Inflammatory macrophage treated with lipopolysaccharide for 1 hour (primary cell): ENCODE data around the gene CLDN2.

Experiments
- DNase-seq, 2 donors: peaks; one replicate each; pipeline ENCODE4 v3.0.0-alpha.2; 2020 to 2022

The CLDN2 gene

DNA sequence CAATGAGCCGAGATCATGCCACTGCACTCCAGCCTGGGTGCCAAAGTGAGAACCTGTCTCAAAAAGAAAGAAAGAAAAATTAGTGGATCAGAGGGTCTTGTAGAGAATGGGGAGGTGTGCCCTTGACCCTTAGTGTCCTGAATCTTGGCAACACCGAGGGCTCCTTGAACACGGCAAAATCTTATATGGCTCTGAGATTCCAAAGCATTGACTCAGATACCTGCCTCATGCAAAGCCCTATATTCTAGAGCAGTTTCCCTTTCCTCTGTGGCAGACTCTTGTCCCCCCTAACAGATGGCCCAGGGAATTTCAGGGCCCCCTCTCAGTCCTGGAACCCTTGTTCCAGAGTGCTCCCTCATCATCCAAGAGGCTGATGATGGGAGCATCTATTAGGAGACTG lies 6.8 kb downstream of the CLDN2 start:
- DNase-seq, result no peak

DNA sequence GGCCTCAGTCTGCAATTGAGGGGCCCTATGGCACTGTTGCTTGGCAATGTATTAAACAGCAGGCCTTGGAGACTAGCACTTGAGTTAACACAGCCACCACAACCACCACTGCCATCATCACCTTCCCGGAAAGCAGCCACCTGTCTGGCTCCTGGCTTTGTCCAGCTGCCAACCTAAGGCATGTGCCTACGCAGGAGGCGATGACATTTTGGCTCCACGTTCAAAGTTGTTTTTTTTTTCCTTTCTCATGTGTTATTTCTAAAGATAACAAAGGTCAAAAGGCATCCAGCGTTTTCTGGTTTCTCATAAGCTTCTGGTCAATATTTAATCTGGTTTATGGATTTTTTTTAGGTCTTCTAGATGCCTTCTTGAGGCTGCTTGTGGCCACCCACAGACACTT lies 7.5 kb downstream of the CLDN2 start:
- DNase-seq, result no peak

DNA sequence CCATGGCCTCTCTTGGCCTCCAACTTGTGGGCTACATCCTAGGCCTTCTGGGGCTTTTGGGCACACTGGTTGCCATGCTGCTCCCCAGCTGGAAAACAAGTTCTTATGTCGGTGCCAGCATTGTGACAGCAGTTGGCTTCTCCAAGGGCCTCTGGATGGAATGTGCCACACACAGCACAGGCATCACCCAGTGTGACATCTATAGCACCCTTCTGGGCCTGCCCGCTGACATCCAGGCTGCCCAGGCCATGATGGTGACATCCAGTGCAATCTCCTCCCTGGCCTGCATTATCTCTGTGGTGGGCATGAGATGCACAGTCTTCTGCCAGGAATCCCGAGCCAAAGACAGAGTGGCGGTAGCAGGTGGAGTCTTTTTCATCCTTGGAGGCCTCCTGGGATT lies 8.0 kb downstream of the CLDN2 start:
- no peak for DNase-seq

DNA sequence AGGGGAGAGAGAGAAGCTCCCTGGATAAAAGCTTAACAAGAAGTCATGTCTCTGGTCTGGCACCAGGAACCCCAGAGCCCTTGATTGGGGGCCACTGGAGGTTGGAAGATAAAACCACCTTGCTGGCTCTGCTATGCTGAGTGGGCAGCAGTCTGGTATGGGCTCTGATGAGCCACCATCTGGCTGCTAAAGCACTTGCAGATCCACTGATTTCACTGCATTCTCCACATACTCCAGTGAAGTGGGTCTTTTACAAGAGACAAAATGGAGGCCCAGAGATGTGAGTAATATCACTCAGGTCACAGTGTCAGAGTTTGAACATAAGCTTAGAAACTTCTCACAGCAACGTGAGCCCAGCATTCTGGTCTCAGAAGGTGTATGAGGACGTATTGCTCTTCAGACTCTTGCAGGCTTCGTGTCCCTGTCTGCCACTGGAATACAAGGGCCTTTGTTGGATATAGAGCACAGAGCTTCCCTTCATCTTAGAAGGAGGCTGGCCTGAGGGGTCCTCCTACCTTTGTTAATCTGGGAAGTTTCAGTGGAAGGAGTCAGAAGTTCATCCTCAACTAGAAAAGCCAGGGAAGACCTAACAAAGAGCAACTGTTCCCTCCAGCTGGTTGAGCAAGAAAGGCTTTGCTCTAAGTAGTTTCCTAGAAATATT lies 11.8 kb downstream of the CLDN2 start:
- DNase-seq, result no peak

DNA sequence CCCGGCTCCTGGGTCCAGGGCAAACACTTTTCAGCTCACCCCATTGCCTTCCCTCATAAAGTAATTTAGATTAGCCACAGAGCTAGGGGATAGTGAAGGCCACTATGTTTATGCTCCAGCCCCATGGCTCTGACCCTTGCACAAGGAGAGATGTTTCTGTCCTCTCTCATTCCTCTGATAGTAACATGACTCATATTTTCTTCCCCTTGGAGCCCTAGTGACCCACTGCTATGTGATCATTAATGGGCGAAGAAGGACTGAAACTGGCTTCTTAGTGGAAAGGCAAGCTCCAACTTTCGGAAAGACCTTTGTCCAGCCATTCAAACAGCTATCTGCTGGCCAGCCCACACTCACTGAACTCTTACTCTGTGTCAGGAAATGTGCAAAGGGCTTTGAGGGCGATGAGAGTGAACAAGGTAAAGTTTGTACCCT lies 12.3 kb downstream of the CLDN2 start:
- no peak for DNase-seq

DNA sequence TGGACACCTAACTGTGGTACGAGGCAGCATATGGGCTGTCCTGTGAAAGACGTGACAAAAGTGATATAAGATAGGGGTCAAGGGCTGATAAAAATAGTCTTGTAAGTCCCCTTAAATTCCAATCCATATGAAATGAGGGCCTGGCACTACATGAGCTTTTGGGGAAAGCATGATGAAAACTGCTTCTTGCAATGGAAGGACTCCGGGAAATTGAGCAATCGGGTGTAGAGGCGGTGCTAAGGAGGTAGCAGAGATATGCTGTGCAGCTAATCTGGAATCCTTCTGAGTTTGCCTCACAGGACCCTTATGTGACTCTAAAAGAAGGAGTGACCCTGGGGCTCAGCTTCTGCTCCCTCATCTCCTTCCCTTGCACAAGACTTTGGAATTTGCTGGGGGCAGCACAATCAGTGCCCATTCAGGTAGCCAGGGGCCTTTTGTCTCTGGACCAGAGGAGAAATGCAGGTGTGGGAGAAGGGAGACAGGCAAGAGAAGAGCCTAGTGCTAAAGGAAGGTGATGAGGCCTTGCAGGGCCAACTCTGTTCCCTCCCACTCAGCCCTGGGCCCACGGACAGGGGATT lies 12.8 kb downstream of the CLDN2 start:
- DNase-seq, result no peak

DNA sequence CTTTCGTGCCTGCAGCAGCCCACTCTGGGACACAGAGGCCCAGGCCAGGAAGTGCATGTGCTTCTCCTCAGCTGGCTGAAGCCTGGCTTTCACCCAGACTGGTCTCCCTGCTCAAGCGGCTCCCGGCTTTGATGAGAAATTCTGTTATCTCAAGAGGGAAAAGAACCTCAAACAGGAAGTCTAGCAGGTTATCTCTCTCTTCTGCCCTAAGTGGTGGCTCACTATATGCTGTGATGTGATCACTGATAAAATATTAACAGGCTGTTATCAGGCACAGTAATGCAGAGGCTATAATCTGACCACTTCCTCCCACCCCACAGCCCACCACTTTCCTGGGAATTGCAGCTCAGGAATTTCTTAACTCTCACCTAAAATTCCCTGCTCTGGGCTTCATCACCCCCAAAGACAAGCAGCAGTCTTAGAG lies 13.3 kb downstream of the CLDN2 start:
- no peak for DNase-seq

DNA sequence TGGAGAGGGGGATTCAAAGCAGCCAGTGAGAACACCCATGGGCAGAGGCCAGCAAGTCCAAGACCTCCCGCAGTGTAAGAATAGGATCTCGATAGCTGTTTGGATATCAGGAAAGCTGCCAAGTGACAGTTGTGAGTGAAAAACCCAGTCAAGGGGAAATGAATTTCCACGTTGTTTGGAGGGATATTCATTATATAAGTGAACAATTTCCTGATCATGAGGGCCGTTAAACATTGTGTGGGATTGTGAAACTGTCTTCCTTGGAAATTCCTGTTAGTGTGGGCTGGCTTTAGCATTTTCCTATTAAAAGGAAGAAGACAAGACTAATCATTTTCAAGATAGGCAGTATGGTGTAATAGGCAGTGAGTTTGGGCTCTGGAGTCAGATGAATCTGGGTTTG lies 15.0 kb downstream of the CLDN2 start:
- no peak for DNase-seq

DNA sequence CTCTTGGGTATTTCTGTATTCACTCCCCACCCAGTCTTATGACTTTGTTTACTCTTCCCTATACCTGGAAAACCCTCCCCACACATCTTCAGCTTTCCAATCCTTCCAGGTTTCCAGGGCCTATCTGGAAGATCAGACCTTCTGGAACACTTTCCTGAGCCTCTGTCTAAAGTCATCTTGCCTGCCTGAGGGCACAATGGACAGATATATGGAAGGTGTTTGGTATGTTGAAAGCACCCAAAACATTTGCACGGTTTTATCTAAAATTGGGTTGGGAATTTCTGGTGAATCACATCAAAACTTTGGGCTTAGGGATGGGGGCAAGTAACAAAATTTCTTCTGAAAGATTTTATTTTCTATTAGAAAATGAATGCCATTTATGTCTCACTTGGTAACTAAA lies 16.0 kb downstream of the CLDN2 start:
- DNase-seq, result no peak

DNA sequence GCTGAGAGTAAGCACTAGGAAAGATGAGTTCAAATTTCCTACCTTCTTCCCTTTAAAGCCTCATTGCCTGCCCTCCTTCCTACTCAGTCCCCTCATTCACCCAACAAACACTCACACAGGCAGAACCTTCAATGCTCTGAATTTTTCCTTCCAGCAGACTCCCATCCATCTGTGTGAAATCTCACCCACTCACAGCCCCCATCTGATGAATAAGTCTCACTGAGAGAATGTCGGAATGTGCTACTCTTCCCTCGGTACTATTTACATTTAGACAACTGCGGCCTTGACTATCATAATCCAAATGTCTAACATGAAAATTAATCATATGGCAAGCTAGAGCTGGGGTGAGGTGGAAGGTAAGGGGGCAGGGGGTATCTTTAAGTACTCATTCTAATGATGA lies 19.4 kb downstream of the CLDN2 start:
- no peak for DNase-seq

DNA sequence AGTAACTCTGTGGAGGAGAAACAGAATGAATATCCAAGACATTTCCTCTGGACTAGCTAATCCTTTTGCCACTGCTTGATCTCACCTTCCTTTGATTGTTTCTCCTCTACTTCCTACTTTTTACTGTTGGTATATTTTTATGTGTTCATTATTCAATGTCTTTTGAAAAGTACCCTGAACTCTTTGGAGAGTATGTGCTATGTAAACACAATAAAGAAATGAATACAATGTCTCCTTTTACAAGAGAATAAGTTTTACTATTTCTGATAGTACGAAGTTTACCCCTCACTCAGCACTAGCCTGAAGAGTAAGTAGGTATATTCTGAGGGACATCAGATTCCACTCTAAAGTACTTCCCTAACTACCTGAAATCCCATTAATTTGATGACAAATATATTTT lies 19.9 kb downstream of the CLDN2 start:
- no peak for DNase-seq

DNA sequence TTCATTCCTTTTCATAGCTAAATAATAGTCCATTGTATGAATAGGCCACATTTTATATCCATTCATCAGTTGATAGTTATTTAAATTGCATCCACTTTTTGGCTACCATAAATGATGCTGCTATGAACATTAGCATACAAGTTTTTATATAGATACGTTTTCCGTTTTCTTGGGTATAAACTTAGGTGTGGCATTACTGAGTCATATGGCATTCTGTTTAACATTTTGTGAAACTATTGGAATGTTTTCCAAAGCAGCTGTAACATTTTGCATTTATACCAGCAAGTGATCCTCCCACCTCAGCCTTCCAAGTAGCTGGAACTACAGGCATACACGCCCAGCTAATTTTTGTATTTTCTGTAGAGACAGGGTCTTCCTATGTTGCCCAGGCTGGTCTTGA lies 26.3 kb downstream of the CLDN2 start:
- DNase-seq, result no peak

DNA sequence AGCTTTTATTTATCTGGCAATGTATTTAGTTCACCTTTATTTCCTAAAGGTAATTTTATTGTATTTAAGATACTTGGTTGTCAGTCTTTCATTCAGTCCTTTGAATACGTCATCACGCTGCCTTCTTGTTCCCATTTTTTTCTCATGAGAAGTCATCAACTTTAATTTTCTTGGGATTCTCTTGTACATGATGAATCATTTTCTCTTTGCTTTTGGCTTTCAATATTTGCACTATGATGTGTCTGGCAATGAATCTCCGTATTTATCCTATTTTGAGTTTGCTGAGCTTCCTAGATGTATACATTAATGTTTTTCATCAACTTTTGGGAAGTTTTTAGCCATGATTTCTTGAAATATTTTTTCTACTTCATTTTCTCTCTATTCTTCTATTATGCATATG lies 28.4 kb downstream of the CLDN2 start:
- no peak for DNase-seq

DNA sequence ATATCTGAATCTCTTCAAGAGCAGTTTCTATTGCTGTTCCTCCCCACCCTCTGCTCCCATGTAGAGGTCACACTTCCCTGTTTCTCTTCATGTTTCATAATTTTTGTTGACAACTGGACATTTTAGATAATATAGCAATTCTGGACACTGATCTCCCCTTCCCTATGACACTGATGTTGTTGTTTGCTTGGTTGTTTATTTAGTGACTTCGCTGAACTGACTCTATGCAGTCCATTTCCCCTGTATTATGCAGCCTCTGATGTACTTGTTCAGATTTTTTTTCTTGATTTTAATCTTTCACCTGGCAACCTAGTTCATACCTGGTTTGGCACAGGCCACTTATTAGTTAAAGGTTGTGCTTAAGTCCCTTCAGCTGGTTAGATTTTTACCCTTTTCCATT lies 29.2 kb downstream of the CLDN2 start:
- no peak for DNase-seq

DNA sequence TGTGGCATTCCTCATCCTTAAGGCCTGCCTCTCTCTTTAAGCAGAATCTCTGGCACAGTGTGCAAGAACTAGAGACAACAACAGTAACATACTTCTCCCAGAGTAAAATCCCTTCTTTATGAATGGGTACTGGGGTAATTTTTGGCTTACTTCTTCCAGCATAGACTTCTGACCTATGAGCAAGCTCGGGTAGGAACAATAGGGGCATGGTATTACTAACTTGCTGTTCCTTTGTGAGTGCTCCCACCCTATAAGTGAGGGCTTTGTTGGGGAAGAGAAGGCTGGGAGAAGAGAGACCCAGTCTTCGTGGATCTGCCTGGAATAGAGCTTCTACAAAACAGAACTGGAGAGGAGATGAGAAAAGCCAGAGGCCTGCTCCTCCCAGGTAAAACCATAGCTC lies 30.2 kb downstream of the CLDN2 start:
- DNase-seq, result no peak

DNA sequence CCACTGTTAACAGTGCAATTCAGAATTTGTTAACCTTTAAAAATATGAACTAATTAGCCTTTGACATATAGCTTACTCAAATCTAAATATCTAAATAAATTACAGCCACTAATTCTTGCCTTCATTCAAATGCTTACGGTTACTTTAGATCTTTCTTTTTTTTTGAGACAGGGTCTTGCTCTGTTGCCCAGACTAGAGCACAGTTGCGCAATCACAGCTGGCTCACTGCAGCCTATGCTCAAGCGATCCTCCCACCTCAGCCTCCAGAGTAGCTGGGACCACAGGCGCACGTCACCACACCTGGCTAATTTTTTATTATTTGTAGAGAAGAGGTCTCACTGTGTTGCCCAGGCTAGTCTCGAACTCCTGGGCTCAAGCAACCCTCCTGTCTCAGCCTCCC lies 31.0 kb downstream of the CLDN2 start:
- DNase-seq, result no peak

DNA sequence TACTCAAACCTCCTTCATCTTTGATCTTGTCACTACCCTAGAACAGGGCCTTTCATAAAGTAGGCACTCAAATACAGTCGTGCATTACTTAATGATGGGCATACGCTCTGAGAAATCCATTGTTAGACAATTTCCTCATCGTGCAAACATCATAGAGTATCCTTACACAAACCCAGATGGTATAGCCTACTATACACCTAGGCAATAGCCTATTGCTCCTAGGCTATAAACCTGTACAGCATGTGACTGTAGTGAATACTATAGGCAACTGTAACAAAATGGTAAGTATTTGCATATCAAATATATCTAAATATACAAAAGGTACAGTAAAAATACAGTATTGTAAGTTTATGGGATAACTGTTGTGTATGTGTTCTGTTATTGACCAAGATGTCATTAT lies 31.9 kb downstream of the CLDN2 start:
- DNase-seq, result no peak

DNA sequence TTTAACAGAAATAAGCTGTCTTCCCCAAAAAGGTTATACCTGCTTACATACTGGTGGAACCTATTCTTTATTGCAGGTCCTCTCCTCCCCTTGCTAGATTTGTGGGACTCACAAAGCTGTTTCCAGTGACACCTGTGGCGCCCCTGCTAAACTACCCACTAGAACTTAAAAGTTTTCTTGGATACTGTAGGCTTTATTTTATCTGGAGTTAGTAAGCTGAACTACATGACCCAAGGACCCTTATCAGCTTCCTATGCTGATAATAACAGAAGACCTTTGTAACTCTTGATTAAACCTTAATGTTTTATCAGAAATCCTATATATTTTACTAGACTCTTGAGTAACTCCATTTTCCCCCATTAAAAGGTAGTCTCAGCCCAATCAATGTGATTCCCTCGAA lies 32.3 kb downstream of the CLDN2 start:
- DNase-seq, result no peak

DNA sequence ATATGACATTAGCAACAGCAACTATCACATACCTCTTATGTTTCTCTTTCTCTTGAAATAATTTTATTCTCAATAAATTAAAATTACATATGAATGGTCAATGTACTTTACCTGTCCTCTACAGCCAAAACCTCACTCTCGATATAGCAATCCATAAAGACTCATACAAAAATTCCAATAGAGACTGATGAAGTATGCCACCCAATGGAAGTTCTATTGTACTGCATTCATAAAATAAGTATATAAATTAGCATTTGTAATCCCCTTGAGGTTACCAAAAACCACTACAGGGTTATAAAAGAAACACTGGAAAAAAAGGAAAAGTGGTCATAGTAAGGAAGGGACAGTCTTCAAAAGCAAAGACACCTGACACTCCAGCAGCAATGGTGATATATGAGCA lies 32.8 kb downstream of the CLDN2 start:
- DNase-seq, result no peak

DNA sequence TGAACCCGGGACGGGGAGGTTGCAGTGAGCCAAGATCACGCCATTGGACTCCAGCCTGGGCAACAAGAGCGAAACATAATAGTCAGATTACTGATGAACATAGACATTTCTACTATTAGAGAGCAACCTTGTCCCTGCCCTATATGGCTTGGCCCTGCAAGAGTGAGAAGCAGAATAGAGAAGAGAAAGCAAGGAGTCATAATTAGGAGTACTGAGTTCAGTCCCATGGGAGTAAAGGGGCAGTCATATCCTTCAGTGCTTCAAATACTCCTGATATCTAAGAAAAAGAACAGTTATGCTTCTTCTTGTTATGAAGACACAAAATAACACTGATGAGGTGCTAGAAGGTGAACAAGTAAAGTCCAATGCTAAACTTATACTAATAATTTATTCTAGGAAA lies 33.8 kb downstream of the CLDN2 start:
- DNase-seq, result no peak

DNA sequence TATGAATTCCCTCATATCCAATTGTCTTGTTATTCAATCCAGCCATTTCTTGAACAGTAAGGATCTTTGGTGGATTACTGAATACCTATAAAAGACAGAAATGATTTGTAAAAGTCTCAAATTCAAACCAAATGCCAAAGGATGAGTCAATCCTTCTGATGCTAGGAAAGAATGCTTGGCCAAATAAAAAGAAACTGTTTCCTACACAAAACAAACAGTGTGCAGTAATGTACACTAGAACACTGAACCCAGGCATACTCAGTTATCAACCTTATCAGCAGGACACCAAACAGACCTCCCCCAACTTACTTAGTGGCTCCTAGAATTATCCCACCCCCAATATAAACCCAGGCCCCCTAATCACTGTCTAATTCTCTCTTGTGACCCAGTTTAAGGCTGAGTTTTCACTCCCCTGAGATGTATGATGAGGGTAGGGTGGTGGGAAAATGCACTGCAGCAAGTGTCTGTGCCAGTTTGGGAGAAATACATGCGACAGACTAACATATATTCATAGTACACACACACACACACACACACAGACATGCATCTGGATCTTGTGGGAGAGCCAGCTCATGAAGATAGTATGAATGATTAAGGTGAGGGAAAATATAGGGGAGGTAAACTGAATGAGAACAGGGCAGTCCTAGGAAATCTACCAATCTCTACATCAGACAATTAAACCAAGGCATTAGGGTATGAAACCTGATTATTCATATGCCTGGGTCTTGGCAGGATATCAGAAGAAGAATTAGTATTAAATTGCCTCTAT lies 35.0 kb downstream of the CLDN2 start:
- no peak for DNase-seq

DNA sequence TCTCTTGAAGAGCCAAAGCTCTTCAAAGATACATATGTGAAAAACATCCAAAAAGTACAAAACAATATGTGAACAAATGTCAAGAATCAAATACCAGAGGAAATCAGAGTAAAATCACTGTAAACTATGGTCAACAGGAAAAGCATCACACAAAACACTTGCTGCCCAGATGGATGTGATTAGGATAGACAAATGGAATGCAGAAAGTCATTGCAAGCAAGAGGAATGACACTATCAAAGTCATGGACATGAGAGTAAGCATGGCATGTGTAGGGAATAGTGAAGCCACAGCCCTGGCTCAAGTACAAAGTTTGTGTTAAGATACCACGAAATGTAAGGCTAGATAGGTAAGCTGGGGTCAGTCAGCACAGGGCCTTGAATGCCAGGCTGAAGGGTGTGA lies 37.7 kb downstream of the CLDN2 start:
- DNase-seq, result no peak

DNA sequence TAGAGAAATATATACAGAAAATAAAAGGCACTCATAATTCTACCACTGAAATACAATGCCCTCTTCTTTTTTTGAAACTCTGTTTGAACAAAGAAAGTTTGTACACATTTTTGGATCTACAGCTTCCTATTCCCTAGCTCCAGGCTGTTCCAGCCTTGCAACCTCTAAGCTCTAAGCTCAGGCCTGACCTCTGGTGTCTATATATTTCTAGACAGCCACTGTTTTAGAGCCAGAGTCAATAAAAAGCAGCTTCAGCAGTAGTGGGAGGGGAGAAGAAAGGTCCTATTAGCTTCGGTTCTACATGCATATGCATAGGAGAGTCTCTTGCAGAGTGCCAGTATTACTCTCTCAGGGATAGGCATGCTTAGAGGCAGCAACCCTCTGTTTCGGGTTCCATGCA lies 39.7 kb downstream of the CLDN2 start:
- no peak for DNase-seq

DNA sequence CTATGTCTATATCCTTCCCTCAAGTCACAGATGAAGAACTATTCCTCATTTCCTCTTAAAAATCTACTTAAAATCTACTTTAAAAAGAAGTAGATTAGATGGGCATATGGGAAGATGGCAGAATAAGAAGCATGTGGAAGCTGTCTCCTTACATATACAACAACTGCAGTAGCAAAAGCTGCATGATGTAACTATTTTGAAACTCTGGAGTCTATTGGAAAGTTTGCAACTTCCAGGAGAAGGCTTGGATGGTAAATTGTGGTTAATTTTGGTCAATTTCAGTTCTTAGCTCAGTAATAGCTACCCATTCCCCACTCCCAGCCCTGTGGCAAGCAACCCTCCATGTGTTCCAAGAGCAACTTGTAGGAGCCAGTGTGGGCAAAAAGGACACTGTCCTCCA lies 42.9 kb downstream of the CLDN2 start:
- no peak for DNase-seq

DNA sequence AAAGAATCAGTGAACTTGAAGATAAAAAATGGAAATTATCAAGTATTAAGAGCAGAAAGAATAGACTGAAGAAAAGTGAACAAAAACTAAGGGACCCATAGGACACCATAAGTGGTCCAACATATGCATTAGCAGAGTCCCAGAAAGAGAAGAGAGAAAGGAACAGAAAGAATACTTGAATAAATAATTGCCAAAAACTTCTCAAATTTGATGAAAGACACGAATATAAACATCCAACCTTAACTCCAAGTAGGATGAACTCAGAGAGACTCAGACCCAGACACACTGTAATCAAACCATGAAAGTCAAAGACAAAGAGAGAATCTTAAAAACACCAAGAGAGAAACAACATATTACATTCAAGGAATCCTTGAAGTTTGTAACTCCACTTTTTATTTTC lies 44.1 kb downstream of the CLDN2 start:
- no peak for DNase-seq
